ENCODE measurements around the gene CHAF1A.

CHAF1A gene

GRCh38 chr19:4357921-4358326, 44.5 kb upstream of the CHAF1A start:
- no peak for TF ChIP-seq CTCF (IDR thresholded peaks at IDR 0.05; ENCODE audit: insufficient read depth, low read length, missing control alignments)
- H3K4me3 ChIP-seq (ENCODE audit: low read depth, low read length): no peak overlapping the region
- CTCF ChIA-PET: interaction anchor here (0.8 to 1.6 kb wide), 2 partner anchors 12 to 14 kb away, joined by 3 to 4 read pairs; partner anchors contain the start of gene MPND
- POLR2A ChIA-PET: no interaction called here
- DNase-seq (ENCODE audit: low read depth, low spot score): no peak

- H3K4me3 ChIP-seq (ENCODE audit: low read depth, low read length): no peak overlapping the region
- DNase-seq (ENCODE audit: low read depth, low spot score): no peak
- ChIA-PET POLR2A (interaction anchor here (0.6 to 1.7 kb wide), 2 partner anchors 16 to 23 kb away, joined by 3 to 5 read pairs; partner anchors contain the start of gene MPND), CTCF (interaction anchor here (1.2 to 2.0 kb wide), 3 partner anchors 11 to 17 kb away, joined by 3 to 5 read pairs (median 4); no protein-coding TSS in a partner anchor)
- TF ChIP-seq CTCF (IDR thresholded peaks at IDR 0.05; ENCODE audit: insufficient read depth, low read length, missing control alignments): no peak
Measured at GRCh38 chr19:4358709-4359626, 43.5 kb upstream of the CHAF1A start.

- no peak for TF ChIP-seq CTCF (IDR thresholded peaks at IDR 0.05; ENCODE audit: insufficient read depth, low read length, missing control alignments)
- H3K4me3 ChIP-seq (ENCODE audit: low read depth, low read length): no peak overlapping the region
- CTCF ChIA-PET: interaction anchor here (1.2 to 2.0 kb wide), 4 partner anchors 10 to 16 kb away, joined by 3 to 5 read pairs (median 4); no protein-coding TSS in a partner anchor
- POLR2A ChIA-PET: interaction anchor here (0.6 to 1.7 kb wide), 2 partner anchors 17 to 23 kb away, joined by 3 to 5 read pairs; partner anchors contain the start of gene MPND
- no peak for DNase-seq (ENCODE audit: low read depth, low spot score)
Measured at GRCh38 chr19:4359627-4360000, 42.8 kb upstream of the CHAF1A start.

- TF ChIP-seq CTCF (IDR thresholded peaks at IDR 0.05; ENCODE audit: insufficient read depth, low read length, missing control alignments): no peak
- no peak for DNase-seq (ENCODE audit: low read depth, low spot score)
- H3K4me3 ChIP-seq (ENCODE audit: low read depth, low read length): no peak overlapping the region
- CTCF ChIA-PET: interaction anchor here (1.2 to 2.0 kb wide), 3 partner anchors 14 to 41 kb away, joined by 3 to 5 read pairs (median 5); no protein-coding TSS in a partner anchor
- POLR2A ChIA-PET: interaction anchor here (1.7 kb wide), 1 partner anchor 17 kb away, joined by 5 read pairs; the partner anchor contains the start of gene MPND
Measured at GRCh38 chr19:4360081-4360569, 42.3 kb upstream of the CHAF1A start.

GRCh38 chr19:4360641-4361151, 41.7 kb upstream of the CHAF1A start:
- no peak for DNase-seq (ENCODE audit: low read depth, low spot score)
- H3K4me3 ChIP-seq (ENCODE audit: low read depth, low read length): no peak overlapping the region
- ChIA-PET CTCF (interaction anchor here (1.2 to 6.7 kb wide), 3 partner anchors 7 to 41 kb away, joined by 3 to 63 read pairs (median 5); no protein-coding TSS in a partner anchor), POLR2A (no interaction called here)
- TF ChIP-seq CTCF (IDR thresholded peaks at IDR 0.05; ENCODE audit: insufficient read depth, low read length, missing control alignments): no peak
